Medulla oblongata (tissue), 1 donor: Measurements from ENCODE around the gene KCNJ11.

Experiments
- DNase-seq: peaks from one replicate; pipeline ENCODE4 v3.0.0-alpha.2; 2015; ENCODE audit errors: extremely low spot score

The KCNJ11 gene

DNA sequence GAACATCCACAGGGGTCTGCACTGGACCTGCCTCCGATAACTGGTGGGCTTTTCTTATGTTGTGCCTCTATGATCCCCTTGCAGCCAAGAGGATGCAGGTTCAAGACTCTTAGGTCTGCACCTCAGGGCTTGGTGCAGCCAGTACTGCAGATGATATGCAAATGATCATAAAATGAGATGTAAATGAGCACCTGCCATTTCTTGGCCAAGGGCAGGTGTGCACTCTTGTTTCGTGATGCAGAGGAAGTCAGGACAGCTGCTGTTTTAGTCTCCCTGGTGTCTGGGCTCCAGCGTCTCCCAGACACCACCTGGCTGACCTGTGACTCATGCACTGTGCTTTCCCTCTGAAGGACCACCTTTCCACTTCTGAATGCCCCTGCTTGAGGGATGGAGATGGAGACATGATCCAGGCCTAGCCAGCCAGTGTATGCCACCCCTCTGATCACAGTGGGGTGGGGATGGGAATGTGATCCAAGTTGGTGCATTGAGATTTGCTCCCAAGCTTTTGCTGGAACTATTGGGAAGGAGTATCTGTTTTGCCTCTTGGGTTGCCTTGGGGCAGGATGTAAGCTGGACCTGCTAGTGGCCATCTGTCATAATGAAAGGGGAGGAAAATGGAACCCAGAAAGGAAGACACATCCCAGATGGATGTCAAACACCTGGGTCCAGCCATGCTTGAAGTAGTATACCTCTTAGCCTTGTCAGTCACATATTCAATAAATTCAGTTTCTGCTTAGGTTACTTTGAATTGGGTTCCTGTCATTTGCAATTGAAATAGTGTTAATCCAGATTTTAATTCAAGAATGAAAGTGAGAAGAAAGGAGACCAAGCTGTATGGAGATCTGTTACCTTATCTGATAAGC, 3.3 kb upstream of the KCNJ11 start:
- DNase-seq, result no peak

GRCh38 chr11:17389957-17390649, 1.6 kb upstream of the KCNJ11 start:
- DNase-seq, result no peak

DNA sequence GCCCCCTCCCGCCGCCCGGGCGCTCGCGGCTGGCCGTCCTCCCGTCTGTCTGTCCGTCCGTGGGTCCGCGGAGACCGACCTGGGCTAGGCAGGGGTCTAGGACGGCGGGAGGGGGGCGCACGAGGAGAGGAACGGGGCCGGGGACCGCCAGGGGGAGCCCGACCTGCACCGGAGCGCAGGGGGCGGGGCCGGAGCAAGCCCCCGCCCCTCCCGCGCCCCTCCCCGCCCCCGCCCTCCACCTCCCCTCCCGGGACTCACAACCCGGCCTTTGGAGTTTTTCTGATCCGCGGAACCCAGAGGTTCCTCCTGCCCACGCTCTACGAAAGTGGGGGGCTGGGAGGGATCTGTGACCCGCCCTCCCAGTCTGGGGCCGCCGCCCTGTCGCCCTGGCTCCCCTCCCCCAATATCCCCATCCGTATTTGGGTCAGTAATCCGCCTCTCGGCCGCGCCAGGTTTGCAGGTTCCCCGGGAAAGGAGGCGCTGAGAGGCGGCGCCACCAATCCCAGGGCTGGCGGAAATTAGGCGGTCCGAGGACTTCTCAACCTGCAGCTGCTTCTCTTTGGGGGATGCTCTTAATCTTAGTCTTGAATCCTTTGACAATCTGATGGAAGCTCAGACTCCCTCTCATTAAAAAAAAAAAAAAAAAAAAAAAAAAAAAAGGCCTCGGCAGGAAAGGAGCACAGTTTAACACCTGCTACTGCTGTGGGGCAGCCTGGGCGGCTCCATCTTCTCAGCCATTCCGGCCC, 925 bp upstream of the KCNJ11 start:
- DNase-seq, result peak; percentile 38

- DNase-seq, result no peak
These were observed 648 bp downstream of the KCNJ11 start for GRCh38 chr11:17387811-17388210.

- no peak for DNase-seq
These were observed 1.2 kb downstream of the KCNJ11 start for GRCh38 chr11:17387254-17387653.

DNA sequence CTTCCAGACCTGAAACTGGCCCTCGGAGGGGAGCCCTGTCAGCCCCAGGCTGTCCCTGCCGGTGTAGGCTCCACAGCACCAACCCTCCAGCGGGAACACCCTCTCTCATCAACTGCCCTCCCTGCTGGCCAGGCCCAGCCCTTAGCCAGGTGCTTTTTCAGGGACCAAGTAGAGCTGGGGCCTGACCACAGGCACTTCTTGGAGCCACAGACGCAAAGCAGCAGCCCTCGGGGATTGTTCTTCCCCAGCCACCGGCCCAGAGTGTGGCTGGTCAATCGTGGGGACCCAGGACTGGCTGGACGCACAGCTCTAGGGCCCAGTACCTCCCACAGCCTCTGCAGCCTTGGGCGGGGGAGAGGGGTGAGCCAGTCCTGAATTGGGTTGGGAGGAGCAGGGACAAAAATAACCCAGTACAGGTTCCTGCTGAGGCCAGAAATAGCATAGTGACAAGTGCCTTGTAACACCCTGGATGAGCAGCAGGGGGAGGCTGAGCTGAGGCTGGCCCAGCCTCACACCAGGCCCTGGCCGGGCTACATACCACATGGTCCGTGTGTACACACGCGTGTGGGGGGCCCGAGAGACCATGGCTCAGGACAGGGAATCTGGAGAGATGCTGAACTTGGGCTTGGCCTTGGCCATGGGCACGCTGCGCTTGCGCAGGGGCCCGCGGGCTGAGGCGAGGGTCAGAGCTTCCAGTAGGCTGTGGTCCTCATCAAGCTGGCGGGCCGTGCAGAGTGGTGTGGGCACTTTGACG, 2.0 kb downstream of the KCNJ11 start:
- DNase-seq, result peak; percentile 41

GRCh38 chr11:17385926-17386325, 2.5 kb downstream of the KCNJ11 start:
- no peak for DNase-seq

GRCh38 chr11:17385492-17385891, 3.0 kb downstream of the KCNJ11 start:
- no peak for DNase-seq

DNA sequence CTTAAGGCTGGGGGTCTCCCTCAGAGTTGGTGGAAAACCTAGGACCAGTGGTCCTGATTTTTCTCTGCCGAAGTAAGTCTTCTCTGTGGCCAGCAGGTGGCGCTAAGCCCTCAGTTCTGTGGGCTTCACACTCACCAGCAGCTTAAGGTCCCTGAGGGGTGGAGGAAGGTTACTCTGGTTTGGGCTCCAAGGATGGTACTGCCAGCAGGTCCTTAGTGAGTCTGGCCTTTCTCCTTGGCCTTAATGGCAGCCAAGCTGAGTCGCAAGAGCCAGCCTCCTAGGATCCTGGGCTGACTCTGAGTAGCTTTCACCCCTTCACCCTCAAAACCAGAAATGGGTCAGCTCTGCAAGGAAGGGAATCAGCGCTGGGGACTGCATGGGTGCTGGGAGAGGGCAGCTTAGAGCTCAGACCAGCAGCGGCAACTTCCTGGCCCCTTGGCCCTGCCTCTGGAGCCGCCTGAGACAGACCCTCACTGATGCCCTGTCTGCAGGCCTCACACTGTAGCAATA, 4.4 kb downstream of the KCNJ11 start:
- DNase-seq, result peak; percentile 96

- DNase-seq, result no peak
These were observed 5.0 kb downstream of the KCNJ11 start for GRCh38 chr11:17383461-17383860.

GRCh38 chr11:17382046-17382728, 6.3 kb downstream of the KCNJ11 start:
- DNase-seq, result no peak

- no peak for DNase-seq
These were observed 7.3 kb downstream of the KCNJ11 start for GRCh38 chr11:17381156-17381555.

DNA sequence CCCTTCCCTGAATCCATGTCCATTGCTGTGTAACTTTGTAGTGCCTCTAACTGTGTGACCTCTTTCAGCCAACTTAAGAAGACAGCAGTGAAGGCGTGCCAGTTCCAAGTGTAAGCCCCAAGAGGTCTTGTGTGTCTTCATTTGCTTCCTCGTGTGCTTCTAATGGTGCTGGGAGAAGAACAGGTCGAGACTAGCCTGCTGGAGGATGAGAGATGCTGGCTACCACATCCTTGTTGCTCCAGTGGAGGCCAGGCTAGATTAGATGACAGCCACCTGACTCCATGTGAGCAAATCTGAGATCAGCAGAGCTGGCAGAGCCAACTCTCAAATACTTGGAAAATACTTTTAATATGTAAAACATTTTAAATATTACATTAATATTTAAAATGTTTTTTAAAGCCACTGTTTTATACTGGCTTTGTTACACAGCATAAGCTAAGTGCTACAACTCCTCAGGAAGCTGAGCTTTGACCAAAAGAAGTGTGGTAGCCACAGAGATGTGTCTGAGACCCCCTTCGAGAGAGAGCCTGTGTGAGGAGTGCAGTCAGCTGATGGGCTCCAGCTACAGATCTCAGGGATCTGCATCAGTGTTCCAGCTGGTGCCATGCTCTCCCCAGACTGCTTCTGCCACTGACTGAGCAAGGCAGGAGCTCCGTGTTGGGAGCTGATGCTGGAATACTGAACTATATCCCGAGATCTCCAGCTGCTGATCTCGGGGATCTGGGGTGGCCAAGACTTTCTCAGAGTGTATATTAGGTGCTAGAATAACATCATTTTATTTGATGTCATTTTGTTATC, 8.9 kb downstream of the KCNJ11 start:
- no peak for DNase-seq

DNA sequence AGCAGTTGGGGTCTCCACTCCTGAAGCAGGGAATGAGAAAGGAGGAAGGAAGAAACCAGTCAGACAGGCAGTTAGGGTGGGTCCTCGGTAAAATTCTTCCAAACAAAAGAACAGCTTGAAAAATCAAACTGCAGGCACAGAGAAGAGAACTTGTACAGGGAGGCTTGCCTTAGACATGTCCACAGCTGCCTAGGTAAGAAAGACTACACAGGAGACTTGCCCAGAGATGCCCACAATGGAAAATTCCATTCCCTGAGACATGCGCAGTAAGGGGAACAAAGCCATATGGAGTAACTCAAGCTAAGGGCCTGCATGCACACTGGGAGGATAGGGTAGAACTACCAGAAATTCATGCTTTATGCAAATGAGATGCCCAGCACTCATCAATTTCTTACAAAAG, 9.8 kb downstream of the KCNJ11 start:
- DNase-seq, result no peak

- DNase-seq, result no peak
These were observed 12.0 kb downstream of the KCNJ11 start for GRCh38 chr11:17376493-17376892.

GRCh38 chr11:17375547-17375946, 12.9 kb downstream of the KCNJ11 start:
- no peak for DNase-seq

- no peak for DNase-seq
These were observed 16.8 kb downstream of the KCNJ11 start for GRCh38 chr11:17371614-17372013.

DNA sequence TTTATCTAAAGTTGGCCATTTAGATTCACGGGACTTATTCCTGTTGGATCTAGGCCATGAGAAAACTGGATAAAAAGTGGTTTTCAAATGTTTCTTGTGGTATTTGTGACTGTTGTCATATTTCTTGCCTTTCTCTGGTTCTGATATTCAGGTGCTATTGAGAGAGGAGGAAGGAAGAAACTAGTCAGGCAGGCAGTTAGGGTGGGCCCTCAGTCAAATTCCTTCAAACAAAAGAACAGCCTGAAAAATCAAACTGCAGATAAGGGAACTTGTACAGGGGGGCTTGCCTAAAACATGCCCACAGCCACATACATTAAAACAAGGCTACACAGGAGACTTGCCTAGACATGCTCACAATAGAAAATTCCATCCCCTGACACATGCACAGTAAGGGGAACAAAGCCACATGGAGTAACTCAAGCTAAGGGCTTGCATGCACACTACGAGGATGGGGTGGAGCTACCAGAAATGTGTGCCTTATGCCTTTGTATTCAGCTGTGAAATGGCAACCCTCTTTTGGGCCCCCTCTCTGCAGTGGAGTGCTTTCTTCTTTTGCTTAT, 18.7 kb downstream of the KCNJ11 start:
- DNase-seq, result no peak

GRCh38 chr11:17369094-17369493, 19.4 kb downstream of the KCNJ11 start:
- no peak for DNase-seq

DNA sequence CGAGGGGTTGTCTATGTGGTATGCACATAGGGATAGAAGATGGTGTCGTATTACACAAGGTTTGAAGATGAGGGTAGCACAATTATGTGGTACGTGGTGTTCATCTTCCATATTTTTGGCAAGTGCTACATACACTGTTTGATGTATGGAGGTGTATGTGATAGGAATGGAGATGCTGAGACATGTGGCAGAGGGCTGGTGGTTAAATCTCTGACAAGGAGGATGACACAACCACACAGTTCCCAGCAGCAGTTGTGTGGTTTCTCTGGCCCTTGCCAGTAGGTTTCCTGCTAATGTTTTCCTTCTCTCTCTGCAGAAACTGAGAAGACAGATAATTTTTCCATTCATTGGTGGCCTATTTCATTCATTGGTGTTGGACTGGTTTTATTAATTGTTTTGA, 19.9 kb downstream of the KCNJ11 start:
- DNase-seq, result no peak
